GM18519 (cell line): ENCODE measurements around the gene DPEP1.
"Not testable (repeated sequence)": the region's sequence is repeated elsewhere in the genome, so short reads cannot be mapped to it uniquely, and the experiment has no call there.

ENCODE experiments used
- ATAC-seq: cut with Tn5 transposase; IDR thresholded peaks from one replicate; pipeline ENCODE4 v1.9.1; 2021; ENCODE audit warnings: mild to moderate bottlenecking, moderate library complexity; ENCODE audit not compliant: unreplicated experiment, low FRiP score

Gene DPEP1

GRCh38 chr16:89576153-89577054 is 37.0 kb upstream of the DPEP1 start:
- no peak for ATAC-seq

- ATAC-seq, result no peak
These were observed 36.2 kb upstream of the DPEP1 start for GRCh38 chr16:89577055-89577759.

- ATAC-seq, result no peak
These were observed 34.1 kb upstream of the DPEP1 start for GRCh38 chr16:89579351-89579750.

- no peak for ATAC-seq
These were observed 32.3 kb upstream of the DPEP1 start for GRCh38 chr16:89581045-89581695.

GRCh38 chr16:89581861-89582563 is 31.4 kb upstream of the DPEP1 start:
- ATAC-seq, result no peak

- no peak for ATAC-seq
These were observed 30.7 kb upstream of the DPEP1 start for GRCh38 chr16:89582614-89583196.

- no peak for ATAC-seq
These were observed 30.1 kb upstream of the DPEP1 start for GRCh38 chr16:89583197-89583894.

GRCh38 chr16:89583895-89584644 is 29.4 kb upstream of the DPEP1 start:
- ATAC-seq, result no peak

GRCh38 chr16:89584768-89585549 is 28.5 kb upstream of the DPEP1 start:
- ATAC-seq, result no peak

- no peak for ATAC-seq
These were observed 27.2 kb upstream of the DPEP1 start for GRCh38 chr16:89586218-89586617.

- no peak for ATAC-seq
These were observed 26.6 kb upstream of the DPEP1 start for GRCh38 chr16:89586853-89587252.

GRCh38 chr16:89587676-89588075 is 25.8 kb upstream of the DPEP1 start:
- ATAC-seq, result not testable (repeated sequence)

GRCh38 chr16:89588413-89589109 is 24.9 kb upstream of the DPEP1 start:
- ATAC-seq, result no peak

GRCh38 chr16:89589241-89589926 is 24.1 kb upstream of the DPEP1 start:
- no peak for ATAC-seq

GRCh38 chr16:89593841-89594240 is 19.6 kb upstream of the DPEP1 start:
- ATAC-seq, result no peak

GRCh38 chr16:89595330-89596060 is 17.9 kb upstream of the DPEP1 start:
- ATAC-seq, result no peak
